ENCODE results near the gene CLCN4.

GRCh38 chrX:10115082-10115481 lies 41.7 kb upstream of the CLCN4 start:
- TF ChIP-seq CTCF (IDR thresholded peaks at IDR 0.05; ENCODE audit: low read depth, low read length) (no peak), MAX (IDR thresholded peaks at IDR 0.05; ENCODE audit: low read depth, low read length) (no peak), POLR2A (IDR thresholded peaks at IDR 0.05; ENCODE audit: extremely low read depth, insufficient read length) (no peak)
